Esophagus (tissue), 2 donors: Measurements from ENCODE around the gene EGFR. TPM values are rescaled to one million over a fixed set of nuclear protein-coding genes. Genes with fewer than 3 reads are reported as not detected.

ENCODE experiments used
- H3K27ac ChIP-seq, 2 donors: one replicate each; pipeline ENCODE4 v1.5.1; 2013; ENCODE audit warnings: low read depth in 2 of 2, mild to moderate bottlenecking in 2 of 2, inconsistent platforms in 1 of 2, low read length in 1 of 2, moderate library complexity in 1 of 2
- H3K27me3 ChIP-seq, 2 donors: one replicate each; pipeline ENCODE4 v1.6.1; 2013; ENCODE audit warnings: low read length in 2 of 2, control low read depth in 1 of 2, mild to moderate bottlenecking in 1 of 2; ENCODE audit not compliant: insufficient read depth in 2 of 2, control insufficient read depth in 1 of 2
- H3K36me3 ChIP-seq, 2 donors: one replicate each; pipeline ENCODE4 v1.6.1; 2013; ENCODE audit warnings: low read length in 1 of 2; ENCODE audit not compliant: control insufficient read depth in 2 of 2, insufficient read depth in 2 of 2
- H3K4me1 ChIP-seq, 2 donors: one replicate each; pipeline ENCODE4 v1.6.1; 2013; ENCODE audit warnings: low read length in 1 of 2; ENCODE audit not compliant: control insufficient read depth in 2 of 2, insufficient read depth in 2 of 2
- H3K4me3 ChIP-seq, 2 donors: one replicate each; pipeline ENCODE4 v1.5.1; 2013; ENCODE audit warnings: low read length in 2 of 2, mild to moderate bottlenecking in 2 of 2, low read depth in 1 of 2, moderate library complexity in 1 of 2
- H3K9me3 ChIP-seq, 2 donors: one replicate each; pipeline ENCODE4 v1.6.1; 2013; ENCODE audit warnings: mild to moderate bottlenecking in 2 of 2, low read depth in 1 of 2, low read length in 1 of 2, moderate library complexity in 1 of 2; ENCODE audit not compliant: control insufficient read depth in 2 of 2, insufficient read depth in 1 of 2
- WGBS, 2 donors: extraction: QIAGEN DNeasy Blood & Tissue Kit; methylation state at CpG; one replicate each; pipeline ENCODE4 v1.1.7; 2013; 5-methylcytosine and 5-hydroxymethylcytosine counted together
- polyA plus RNA-seq, 2 donors: library from polyadenylated mRNA; stranded (reverse); fragments of 200-250 nt; gene quantifications; one replicate each; pipeline ENCODE4 v1.2.3, GENCODE V29; 2013
- donor health status: healthy with polysubstance abuse.
- donor health status: Bipolar disorder and iron deficiency.

Gene EGFR
- polyA plus RNA-seq, 2 donors, result 12.8 to 16.1 TPM

- Histone ChIP-seq H3K9me3 (no peaks in the 10 kb centered on the region), H3K27ac (peak overlapping the region; percentile 74 to 90), H3K4me3 (peak overlapping the region in 1 of 2 donors; percentile 8), H3K4me1 (peaks cover 3 to 14% of the 10 kb centered on the region in 2 donors), H3K27me3 (no peaks in the 10 kb centered on the region), H3K36me3 (peaks cover 0 to 6% of the 10 kb centered on the region in 2 donors)
- WGBS, 2 donors, result 15 to 27% methylated on average over 13 of the region's 13 CpGs
Observed at GRCh38 chr7:55073976-55074528, 55.2 kb downstream of the EGFR start.

GRCh38 chr7:55075464-55076021, 56.7 kb downstream of the EGFR start:
- H3K4me1 ChIP-seq, result peaks cover 4 to 14% of the 10 kb centered on the region in 2 donors
- 75 to 81% methylated on average over 5 of the region's 5 CpGs for WGBS, 2 donors
- H3K36me3 ChIP-seq, result peaks cover 0 to 2% of the 10 kb centered on the region in 2 donors
- H3K27ac ChIP-seq, result peak overlapping the region in 1 of 2 donors; percentile 78
- no peaks in the 10 kb centered on the region for H3K27me3 ChIP-seq
- no peak overlapping the region for H3K4me3 ChIP-seq
- no peaks in the 10 kb centered on the region for H3K9me3 ChIP-seq

- Histone ChIP-seq H3K9me3 (no peaks in the 10 kb centered on the region), H3K27ac (peak overlapping the region; percentile 51 to 56), H3K4me1 (peaks cover 4 to 14% of the 10 kb centered on the region in 2 donors), H3K36me3 (peaks cover 0 to 4% of the 10 kb centered on the region in 2 donors), H3K4me3 (no peak overlapping the region), H3K27me3 (no peaks in the 10 kb centered on the region)
- 72 to 80% methylated on average over 26 to 34 of the region's 34 CpGs for WGBS, 2 donors
Observed at GRCh38 chr7:55077561-55078410, 59.0 kb downstream of the EGFR start.

GRCh38 chr7:55078465-55079372, 59.9 kb downstream of the EGFR start:
- 61 to 68% methylated on average over 42 of the region's 42 CpGs for WGBS, 2 donors
- peaks cover 0 to 4% of the 10 kb centered on the region in 2 donors for H3K36me3 ChIP-seq
- H3K27me3 ChIP-seq, result no peaks in the 10 kb centered on the region
- H3K4me1 ChIP-seq, result peaks cover 4 to 14% of the 10 kb centered on the region in 2 donors
- H3K9me3 ChIP-seq, result no peaks in the 10 kb centered on the region
- peak overlapping the region; percentile 65 to 69 for H3K27ac ChIP-seq
- H3K4me3 ChIP-seq, result no peak overlapping the region

- Histone ChIP-seq H3K27me3 (no peaks in the 10 kb centered on the region), H3K27ac (no peak overlapping the region), H3K4me3 (no peak overlapping the region), H3K36me3 (peaks cover 0 to 4% of the 10 kb centered on the region in 2 donors), H3K4me1 (peaks cover 4 to 11% of the 10 kb centered on the region in 2 donors), H3K9me3 (no peaks in the 10 kb centered on the region)
Observed at GRCh38 chr7:55080000-55080623, 61.3 kb downstream of the EGFR start.

- no peaks in the 10 kb centered on the region for H3K27me3 ChIP-seq
- peak overlapping the region; percentile 45 to 71 for H3K27ac ChIP-seq
- no peaks in the 10 kb centered on the region for H3K9me3 ChIP-seq
- WGBS, 2 donors, result 31 to 39% methylated on average over 7 of the region's 7 CpGs
- H3K4me1 ChIP-seq, result peaks cover 4 to 11% of the 10 kb centered on the region in 2 donors
- H3K36me3 ChIP-seq, result peaks cover 0 to 4% of the 10 kb centered on the region in 2 donors
- no peak overlapping the region for H3K4me3 ChIP-seq
Observed at GRCh38 chr7:55081068-55081467, 62.3 kb downstream of the EGFR start.

- no peak overlapping the region for H3K4me3 ChIP-seq
- H3K36me3 ChIP-seq, result peaks cover 0 to 4% of the 10 kb centered on the region in 2 donors
- H3K27me3 ChIP-seq, result no peaks in the 10 kb centered on the region
- H3K27ac ChIP-seq, result peak overlapping the region; percentile 45 to 71
- peaks cover 4 to 14% of the 10 kb centered on the region in 2 donors for H3K4me1 ChIP-seq
- WGBS, 2 donors, result 34 to 47% methylated on average over 7 of the region's 7 CpGs
- no peaks in the 10 kb centered on the region for H3K9me3 ChIP-seq
Observed at GRCh38 chr7:55081472-55082227, 62.8 kb downstream of the EGFR start.

- H3K9me3 ChIP-seq, result no peaks in the 10 kb centered on the region
- H3K27ac ChIP-seq, result peak overlapping the region in 1 of 2 donors; percentile 16
- no peak overlapping the region for H3K4me3 ChIP-seq
- no peaks in the 10 kb centered on the region for H3K27me3 ChIP-seq
- H3K4me1 ChIP-seq, result peaks cover 4 to 17% of the 10 kb centered on the region in 2 donors
- peaks cover 0 to 4% of the 10 kb centered on the region in 2 donors for H3K36me3 ChIP-seq
Observed at GRCh38 chr7:55082228-55082603, 63.4 kb downstream of the EGFR start.
